B cell (primary cell): Measurements from ENCODE around the gene CCDC68. TPM values are rescaled to one million over a fixed set of nuclear protein-coding genes. Genes with fewer than 3 reads are reported as not detected.

ENCODE experiments used
- ATAC-seq: fragments of 200-7000 bp; cut with Tn5 transposase; one replicate; pipeline ENCODE4 v1.10.0; 2021; ENCODE audit warnings: low read depth, mild to moderate bottlenecking, moderate number of reproducible peaks, moderate library complexity
- CTCF ChIA-PET: fragments of 350-600 bp; sonication (Branson Sonifier 250); formaldehyde crosslinking; loops from one replicate; lab custom pipeline; 2021; ENCODE audit warnings: antibody characterized with exemption, inconsistent platforms; lab: Charles Lee
- POLR2A ChIA-PET: fragments of 350-600 bp; sonication (Branson Sonifier 250); formaldehyde crosslinking; loops from one replicate; lab custom pipeline; 2021; ENCODE audit warnings: antibody characterized with exemption; lab: Charles Lee
- DNase-seq: peaks from one replicate; pipeline ENCODE4 v3.0.0; 2013
- H2AFZ ChIP-seq: 2 replicates; pipeline ENCODE4 v1.6.1; 2012; ENCODE audit warnings: mild to moderate bottlenecking, low read depth, low read length; ENCODE audit not compliant: insufficient read depth, poor library complexity, severe bottlenecking
- H3K27ac ChIP-seq, 2 donors: 1 replicate in 1 of 2; 2 replicates in 1 of 2; pipeline ENCODE4 v1.5.1; 2012 to 2013; ENCODE audit warnings: low read length in 2 of 2, mild to moderate bottlenecking in 2 of 2, moderate library complexity in 1 of 2
- H3K27me3 ChIP-seq, 4 experiments: fragments of 200-600 bp in 1 of 4; sonication (generic) in 1 of 4; replicated peaks in 1 of 4; 1 replicate in 2 of 4; 2 replicates in 2 of 4; pipeline versions ENCODE4 v1.6.1 to v1.7.0; 2013 to 2016; ENCODE audit warnings: low read length in 3 of 4, mild to moderate bottlenecking in 2 of 4, mixed read lengths in 1 of 4, moderate library complexity in 1 of 4; ENCODE audit not compliant: insufficient read depth in 4 of 4, control insufficient read depth in 3 of 4; ENCODE audit errors: control extremely low read depth in 1 of 4
- H3K36me3 ChIP-seq, 2 experiments: replicated peaks in 1 of 2; 1 replicate in 1 of 2; 2 replicates in 1 of 2; pipeline versions ENCODE4 v1.6.1 to v1.7.1; 2013; ENCODE audit warnings: low read length in 1 of 2; ENCODE audit not compliant: insufficient read depth in 2 of 2, control insufficient read depth in 1 of 2; ENCODE audit errors: control extremely low read depth in 1 of 2, extremely low read depth in 1 of 2
- H3K4me1 ChIP-seq, 2 donors: fragments of 200-600 bp in 1 of 2; sonication (generic) in 1 of 2; 1 replicate in 1 of 2; 2 replicates in 1 of 2; pipeline versions ENCODE4 v1.5.1 to v1.6.1; 2013 to 2017; ENCODE audit warnings: low read length in 2 of 2; ENCODE audit not compliant: control insufficient read depth in 2 of 2, insufficient read depth in 2 of 2
- H3K4me2 ChIP-seq: replicated peaks from 2 replicates; pipeline ENCODE3; 2012; ENCODE audit warnings: mild to moderate bottlenecking, low read depth, low read length; ENCODE audit not compliant: poor library complexity, severe bottlenecking
- H3K4me3 ChIP-seq, 5 experiments: fragments of 200-600 bp in 1 of 5; sonication (generic) in 1 of 5; 1 replicate in 3 of 5; 2 replicates in 2 of 5; pipeline versions ENCODE4 v1.5.1 to v1.7.0; 2011 to 2016; ENCODE audit warnings: low read length in 4 of 5, mild to moderate bottlenecking in 4 of 5, low read depth in 2 of 5, control low read depth in 1 of 5, moderate library complexity in 1 of 5; ENCODE audit not compliant: insufficient read depth in 1 of 5; ENCODE audit errors: control extremely low read depth in 1 of 5, extremely low read depth in 1 of 5
- H3K79me2 ChIP-seq: fragments of 200-600 bp; sonication (generic); one replicate; pipeline ENCODE4 v1.6.0; 2016; ENCODE audit warnings: low read length; ENCODE audit not compliant: control insufficient read depth, insufficient read depth
- H3K9ac ChIP-seq: fragments of 200-600 bp; sonication (generic); 2 replicates; pipeline ENCODE4 v1.6.1; 2017; ENCODE audit warnings: mild to moderate bottlenecking, low read length, moderate library complexity
- H3K9me3 ChIP-seq, 3 donors: one replicate each; pipeline versions ENCODE4 v1.6.1 to v1.7.1; 2013; ENCODE audit warnings: low read length in 2 of 3; ENCODE audit not compliant: control insufficient read depth in 2 of 3, insufficient read depth in 1 of 3; ENCODE audit errors: control extremely low read depth in 1 of 3
- H4K20me1 ChIP-seq: 2 replicates; pipeline ENCODE4 v1.6.0; 2012; ENCODE audit warnings: mild to moderate bottlenecking, low read length; ENCODE audit not compliant: insufficient read depth, control insufficient read depth, poor library complexity, severe bottlenecking
- H3K27ac Mint-ChIP-seq: one replicate; pipeline ENCODE4 v1.8.0; 2021; ENCODE audit warnings: mixed read lengths
- H3K27me3 Mint-ChIP-seq: one replicate; pipeline ENCODE4 v1.8.0; 2021; ENCODE audit warnings: mixed read lengths
- H3K4me1 Mint-ChIP-seq: one replicate; pipeline ENCODE4 v1.8.0; 2021; ENCODE audit warnings: mixed read lengths
- H3K4me3 Mint-ChIP-seq: one replicate; pipeline ENCODE4 v1.8.0; 2021; ENCODE audit warnings: mixed read lengths
- H3K9me3 Mint-ChIP-seq: one replicate; pipeline ENCODE4 v1.8.0; 2022; ENCODE audit warnings: mixed read lengths; ENCODE audit not compliant: insufficient read depth
- CTCF ChIP-seq: fragments of 200-600 bp; IDR thresholded peaks from one replicate; pipeline ENCODE4 v1.8.0; 2022; ENCODE audit warnings: antibody characterized with exemption, mild to moderate bottlenecking
- EZH2 ChIP-seq: IDR thresholded peaks from 2 replicates; pipeline ENCODE4 v1.6.1; 2012; ENCODE audit warnings: borderline replicate concordance, low read depth, mild to moderate bottlenecking, moderate library complexity, low read length; ENCODE audit not compliant: insufficient read depth, poor library complexity, severe bottlenecking
- WGBS: methylation state at CpG from one replicate; pipeline ENCODE4 v1.1.5; 2013; ENCODE audit warnings: missing lambda C conversion rate; ENCODE audit not compliant: insufficient coverage; 5-methylcytosine and 5-hydroxymethylcytosine counted together
- intact Hi-C: fragments of 100-400 bp; cut with micrococcal nuclease; formaldehyde crosslinking; loops from one replicate; pipeline ENCODE4 v1.10.0; 2022
- polyA plus RNA-seq: library from polyadenylated mRNA; depleted of rRNA; stranded (reverse); fragments of >200 nt; gene quantifications from 2 replicates; pipeline ENCODE4 v1.2.3, GENCODE V29; 2012
- total RNA-seq, 2 donors: library from RNA; stranded (reverse); fragments of 120-200 nt in 1 of 2; gene quantifications; 1 replicate in 1 of 2; 2 replicates in 1 of 2; pipeline versions ENCODE4 v1.2.3 to v1.2.4, GENCODE V29; 2013 to 2022

CCDC68 gene
- total and polyA plus RNA-seq, 2 donors (not counting 1 experiment from before 2014, with no cell fraction given): 0.01 to 0.32 TPM

GRCh38 chr18:54859667-54860421, 99.4 kb downstream of the CCDC68 start:
- Histone ChIP-seq H3K4me2 (no peak overlapping the region), H2AFZ (no peak overlapping the region), H3K4me3 (no peak overlapping the region), H3K27ac (no peak overlapping the region), H3K27me3 (no peaks in the 10 kb centered on the region), H3K9ac (no peak overlapping the region), H3K36me3 (no peaks in the 10 kb centered on the region), H4K20me1 (no peaks in the 10 kb centered on the region), H3K9me3 (no peaks in the 10 kb centered on the region), H3K4me1 (no peaks in the 10 kb centered on the region), H3K79me2 (no peaks in the 10 kb centered on the region)
- no peak overlapping the region for H3K27ac Mint-ChIP-seq
- H3K4me1 Mint-ChIP-seq: no peaks in the 10 kb centered on the region
- WGBS: 94% methylated on average over 6 of the region's 9 CpGs
- H3K9me3 Mint-ChIP-seq: no peaks in the 10 kb centered on the region
- TF ChIP-seq CTCF (no peak), EZH2 (no peak)
- H3K27me3 Mint-ChIP-seq: peaks cover 7% of the 10 kb centered on the region
- no peak overlapping the region for H3K4me3 Mint-ChIP-seq
- ChIA-PET CTCF (interaction anchor here (1.2 kb wide), 1 partner anchor 12 kb away, joined by 3 read pairs; no protein-coding TSS in a partner anchor), POLR2A (no interaction called here)
- no peak for ATAC-seq
- no peak for DNase-seq
- intact Hi-C loops: no loop called here

- no peak for DNase-seq
- ChIA-PET CTCF (no interaction called here), POLR2A (no interaction called here)
- Histone ChIP-seq H3K36me3 (no peaks in the 10 kb centered on the region), H3K9ac (no peak overlapping the region), H3K79me2 (no peaks in the 10 kb centered on the region), H3K27me3 (no peaks in the 10 kb centered on the region), H3K4me3 (no peak overlapping the region), H2AFZ (no peak overlapping the region), H3K9me3 (no peaks in the 10 kb centered on the region), H4K20me1 (no peaks in the 10 kb centered on the region), H3K4me1 (no peaks in the 10 kb centered on the region), H3K27ac (no peak overlapping the region), H3K4me2 (no peak overlapping the region)
- TF ChIP-seq CTCF (no peak), EZH2 (no peak)
- H3K27ac Mint-ChIP-seq: no peak overlapping the region
- no peaks in the 10 kb centered on the region for H3K9me3 Mint-ChIP-seq
- peaks cover 7% of the 10 kb centered on the region for H3K27me3 Mint-ChIP-seq
- no peak overlapping the region for H3K4me3 Mint-ChIP-seq
- 70% methylated on average over 2 of the region's 3 CpGs for WGBS
- intact Hi-C loops: no loop called here
- H3K4me1 Mint-ChIP-seq: no peaks in the 10 kb centered on the region
- no peak for ATAC-seq
Measured at GRCh38 chr18:54857499-54857898, 101.8 kb downstream of the CCDC68 start.
